G401 (cell line): Measurements from ENCODE around the gene SENP2. TPM values are rescaled to one million over a fixed set of nuclear protein-coding genes. Genes with fewer than 3 reads are reported as not detected.
"Not testable (repeated sequence)": the region's sequence is repeated elsewhere in the genome, so short reads cannot be mapped to it uniquely, and the experiment has no call there.

Experiments
- DNase-seq: peaks from one replicate; pipeline ENCODE4 v3.0.0-alpha.2; 2015; ENCODE audit warnings: low spot score
- in situ Hi-C: cut with HindIII; loops from 2 replicates; pipeline ENCODE4 v1.10.0; 2016; ENCODE audit warnings: low sequenced_read_pairs, mixed read lengths
- total RNA-seq: library from RNA; depleted of rRNA; stranded (reverse); fragments of >200 nt; shearing (Covaris generic); gene quantifications from 2 replicates; pipeline ENCODE4 v1.2.3, GENCODE V29; 2014

The SENP2 gene
- total RNA-seq, 1 experiment from 2014 or later = 25.4 TPM

DNA sequence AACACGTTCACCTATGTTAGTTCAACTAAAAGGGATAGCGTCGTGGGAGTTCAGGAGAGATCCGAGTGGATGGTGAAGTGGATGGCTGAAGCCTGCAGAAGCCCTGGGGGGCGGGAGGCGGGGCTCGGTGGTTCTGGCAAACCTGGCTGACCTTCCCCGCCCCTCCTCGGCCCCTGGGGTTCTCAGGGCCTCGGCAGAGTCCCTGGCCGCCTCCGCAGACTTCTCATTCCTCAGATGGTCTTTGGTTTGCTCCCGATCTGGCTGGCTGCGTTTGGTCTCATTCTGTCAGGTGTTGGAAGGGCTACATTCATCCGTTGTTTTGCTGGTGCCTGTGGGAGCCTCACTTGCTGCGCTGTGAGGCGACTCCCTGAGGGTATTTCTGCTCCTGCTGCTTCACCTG, 59.1 kb downstream of the SENP2 start:
- in situ Hi-C loops = not testable (repeated sequence)

DNA sequence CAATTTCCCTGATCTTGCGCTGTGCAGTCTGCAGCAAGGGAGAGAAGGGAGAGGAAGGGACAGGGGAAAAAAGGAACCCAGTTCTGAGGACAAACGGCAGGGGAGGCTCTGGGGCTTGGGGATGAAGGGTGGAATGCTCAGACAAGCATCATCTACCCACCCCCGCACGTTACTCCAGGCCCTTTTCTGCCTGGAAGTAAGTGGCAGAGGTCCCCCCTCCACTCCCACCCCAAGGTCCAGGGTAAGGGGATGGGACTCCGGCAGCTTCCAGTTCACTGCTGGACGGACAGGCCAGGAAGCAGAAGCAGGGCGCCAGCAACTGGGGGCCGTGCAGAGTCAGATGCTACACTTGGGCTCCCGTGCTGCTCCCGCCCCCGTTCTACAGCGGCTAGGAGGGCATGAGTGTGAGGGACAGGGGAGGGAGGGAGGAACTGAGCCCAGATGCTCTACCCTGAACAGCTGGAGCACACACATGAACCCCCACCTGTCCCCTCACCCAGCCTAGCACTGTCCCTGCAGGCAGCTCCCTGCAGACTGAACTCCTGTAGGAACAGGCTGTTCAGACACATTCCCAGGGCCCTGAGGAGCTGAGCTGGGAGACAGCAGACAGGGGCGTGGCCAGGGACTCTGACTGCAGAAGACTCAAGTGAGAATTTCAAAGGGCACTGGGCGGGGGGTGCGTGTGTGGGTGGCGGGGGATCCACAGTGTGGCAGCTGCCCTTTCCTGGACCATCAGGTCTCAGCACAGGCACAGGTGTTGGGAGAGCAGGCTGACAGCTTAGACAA, 59.7 kb downstream of the SENP2 start:
- in situ Hi-C loops = no loop called here
- DNase-seq = no peak

More for the DNA sequence above, 59.1 kb downstream of the SENP2 start:
- DNase-seq = not testable (repeated sequence)

DNA sequence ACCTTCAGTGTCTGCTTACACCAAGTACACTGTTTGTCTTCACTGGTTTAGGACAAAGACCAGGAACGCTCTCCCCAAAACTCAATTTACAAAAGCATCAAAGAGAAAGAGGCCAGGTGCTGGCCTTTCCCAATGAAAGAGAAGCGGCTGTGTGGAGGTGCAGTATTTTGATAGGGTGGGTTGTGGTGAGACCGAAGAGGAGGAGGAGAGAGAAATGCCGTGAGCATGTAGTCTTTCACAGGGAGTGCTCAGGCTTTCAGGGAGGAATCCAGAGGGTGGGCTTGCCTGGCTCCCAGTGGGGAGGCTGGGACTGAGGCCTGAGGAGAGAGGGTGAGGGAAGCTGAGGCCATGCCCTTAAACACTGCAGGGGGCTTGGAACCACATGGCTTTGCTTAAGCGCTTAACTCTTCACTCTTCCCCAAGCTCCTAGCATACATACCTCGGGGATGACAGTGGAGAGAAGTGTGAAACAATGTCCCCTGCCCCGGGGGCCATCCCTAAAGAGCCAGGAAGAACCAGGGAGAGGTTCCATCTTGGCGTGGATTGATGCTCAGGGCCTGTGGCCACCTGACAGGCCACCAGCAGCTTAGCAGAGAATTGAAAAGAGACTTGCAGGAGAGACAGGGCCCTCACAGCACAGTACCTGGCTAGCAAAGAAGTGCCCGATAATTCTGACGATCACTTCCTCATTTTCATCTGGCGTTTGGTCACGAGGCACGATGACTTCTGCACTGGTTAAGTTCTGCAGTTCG, 60.5 kb downstream of the SENP2 start:
- in situ Hi-C loops = no loop called here

DNA sequence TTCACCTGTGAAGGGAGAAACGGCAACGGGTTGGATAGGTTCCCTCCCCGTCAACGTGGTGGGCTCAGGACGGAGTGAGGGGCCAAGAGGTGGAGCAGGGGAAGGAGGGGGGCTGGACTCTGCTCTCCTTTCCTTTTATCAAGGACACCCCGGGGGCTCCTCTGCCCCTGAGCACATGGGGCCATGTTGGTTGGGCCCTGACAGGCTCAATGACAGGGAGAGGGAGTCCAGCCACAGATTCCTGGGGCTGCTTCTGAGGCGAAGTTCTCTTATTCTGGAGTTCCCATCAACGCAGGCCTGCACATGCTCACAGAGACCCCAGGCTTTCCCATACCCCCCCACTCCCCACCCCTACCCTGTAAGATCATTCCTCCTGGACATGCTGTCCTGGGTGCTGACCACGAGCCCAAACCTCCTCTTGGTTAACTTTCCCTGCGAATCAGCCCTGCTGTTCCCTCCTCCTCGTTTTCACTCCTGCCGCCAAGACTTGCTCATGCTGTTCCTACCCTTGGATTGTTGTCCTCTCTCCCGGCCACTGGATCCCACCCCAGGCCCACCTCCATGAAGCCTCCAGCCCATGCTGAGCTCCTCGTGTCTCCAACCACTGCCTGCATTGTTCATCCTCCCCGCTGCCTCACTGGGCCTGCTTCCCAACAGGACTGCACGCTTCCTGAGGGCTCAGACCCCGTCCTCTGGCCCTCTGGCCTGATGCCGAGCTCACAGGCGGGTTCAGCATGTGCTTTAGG, 61.2 kb downstream of the SENP2 start:
- DNase-seq = no peak
- in situ Hi-C loops = no loop called here

More for the DNA sequence above, 60.5 kb downstream of the SENP2 start:
- DNase-seq = no peak

DNA sequence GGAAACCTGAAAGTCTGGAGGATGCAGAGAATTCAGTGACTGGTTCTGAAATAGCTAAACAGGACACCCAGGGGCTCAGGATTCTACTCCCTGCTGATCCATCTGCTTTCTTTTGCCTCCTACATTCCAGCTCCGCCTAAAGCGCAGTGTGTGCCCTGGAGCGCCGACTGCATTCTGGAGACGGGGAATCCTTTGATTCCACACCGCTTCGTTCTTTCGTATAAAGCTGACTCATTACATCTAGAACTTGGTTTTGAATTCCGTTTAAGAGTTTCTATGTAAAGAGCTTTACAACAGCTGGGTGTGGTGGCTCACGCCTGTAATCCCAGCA, 61.8 kb downstream of the SENP2 start:
- in situ Hi-C loops = no loop called here
- no peak for DNase-seq

DNA sequence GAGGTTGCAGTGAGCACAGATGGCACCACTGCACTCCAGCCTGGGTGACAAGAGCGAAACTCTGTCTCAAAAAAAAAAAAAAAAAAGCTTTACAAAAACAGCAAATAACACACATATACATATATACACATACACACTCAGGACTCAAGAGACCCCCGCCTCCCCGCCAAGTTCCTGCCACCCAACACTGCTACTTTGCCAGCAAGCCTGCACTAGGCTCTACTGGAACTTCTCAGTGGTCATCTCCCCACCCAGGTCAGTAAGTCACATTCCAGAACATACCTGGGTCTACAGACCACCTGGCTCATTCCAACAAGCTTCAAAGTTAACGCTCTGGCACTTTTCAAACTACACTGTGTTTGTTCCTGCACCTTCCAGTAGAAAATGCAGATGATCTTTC, 62.3 kb downstream of the SENP2 start:
- in situ Hi-C loops = no loop called here
- DNase-seq = no peak

DNA sequence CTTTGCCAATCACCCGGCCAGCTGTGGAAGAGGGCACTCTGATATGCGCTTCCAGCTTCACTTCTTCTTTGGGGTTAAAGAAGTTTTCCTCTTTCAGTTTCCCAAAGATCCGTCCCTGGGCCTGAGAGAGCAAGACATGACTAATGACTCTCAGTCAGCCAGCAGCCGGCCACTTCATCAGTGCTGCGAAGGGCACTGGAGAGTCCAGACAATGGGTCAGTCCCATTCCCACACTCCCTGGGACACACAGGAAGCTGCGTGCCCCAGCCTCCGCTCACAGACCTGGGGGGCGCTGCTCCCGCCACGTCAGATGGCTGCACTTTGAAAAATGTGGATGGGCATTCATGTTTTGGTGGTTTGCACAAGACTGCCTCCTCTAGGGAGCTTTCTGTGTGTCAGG, 63.3 kb downstream of the SENP2 start:
- in situ Hi-C loops = no loop called here
- DNase-seq = no peak

DNA sequence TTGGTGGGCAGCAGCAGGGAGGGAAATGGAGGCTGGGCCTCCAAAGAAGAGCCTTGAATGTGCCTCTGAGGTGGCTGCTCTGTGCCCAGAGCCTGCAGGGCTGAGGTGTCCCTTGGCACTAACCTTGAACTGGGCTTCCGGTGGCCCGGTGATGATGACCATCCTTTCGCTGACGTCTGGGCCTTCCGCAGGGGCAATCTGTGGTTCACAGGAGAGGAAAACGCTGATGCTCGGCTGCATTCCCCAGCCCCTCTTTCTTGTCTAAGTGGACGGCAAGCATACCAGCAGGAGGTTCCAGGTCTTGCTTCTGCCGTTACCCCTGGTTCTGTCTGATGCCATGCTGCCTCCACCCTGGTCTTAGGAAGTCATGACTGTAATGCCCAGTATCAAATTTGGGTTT, 65.9 kb downstream of the SENP2 start:
- in situ Hi-C loops = no loop called here
- DNase-seq = no peak

DNA sequence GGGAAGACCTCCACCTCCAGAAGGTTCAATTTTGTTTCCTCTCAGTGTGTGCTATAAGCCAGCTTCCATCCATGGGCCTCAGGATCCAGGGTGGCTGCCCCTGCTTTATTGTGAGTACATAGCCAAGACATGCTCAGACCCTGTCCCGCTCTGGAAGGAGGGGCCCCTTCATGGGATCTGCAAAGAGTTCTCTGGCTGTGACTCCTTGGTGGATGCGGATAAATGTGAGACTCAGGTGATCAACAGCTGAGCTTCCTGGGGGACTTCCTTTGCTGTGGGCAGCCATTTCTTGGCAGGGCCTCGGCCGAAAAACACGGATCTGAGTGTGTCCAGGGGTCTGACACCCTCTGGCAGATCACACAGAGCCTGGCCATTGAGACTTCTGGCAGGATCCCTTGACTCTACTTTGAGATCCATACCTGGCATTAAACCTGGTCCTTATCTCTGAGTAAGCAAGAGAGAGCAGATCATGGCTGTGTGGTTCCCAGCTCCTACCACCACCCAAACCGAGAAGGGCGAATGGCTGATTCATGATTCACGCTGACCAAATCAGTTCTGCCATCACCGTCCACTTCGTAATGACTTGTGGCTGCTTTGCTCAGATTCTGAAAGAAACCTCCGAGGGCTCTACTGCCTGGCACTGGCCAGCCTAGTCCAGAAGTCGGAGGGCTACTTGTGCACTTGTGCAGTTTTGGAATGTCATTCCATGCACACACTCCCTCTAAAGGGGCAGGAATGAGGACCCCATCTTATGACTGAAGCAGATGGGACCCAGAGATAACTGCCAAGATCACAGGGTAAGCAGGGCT, 68.1 kb downstream of the SENP2 start:
- DNase-seq = no peak
- in situ Hi-C loops = no loop called here

DNA sequence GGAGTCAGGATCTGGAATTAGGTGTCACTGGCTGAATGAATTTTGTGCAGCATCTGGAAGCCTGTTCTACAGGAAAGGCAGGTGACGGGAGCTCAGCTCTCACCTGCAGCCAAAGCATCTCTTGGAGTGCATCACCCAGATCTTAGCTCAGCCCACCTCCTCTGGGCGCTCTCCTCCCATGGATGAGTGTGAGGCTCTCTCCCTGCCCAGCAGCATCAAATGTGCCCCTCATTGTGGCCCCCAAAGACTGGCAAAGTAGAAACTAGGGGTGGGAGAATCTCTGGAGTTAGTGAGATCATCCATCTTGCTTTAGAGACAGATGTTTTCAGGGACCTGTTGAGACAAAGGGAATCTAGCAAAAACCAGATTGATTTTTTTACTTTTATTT, 68.7 kb downstream of the SENP2 start:
- in situ Hi-C loops = no loop called here
- no peak for DNase-seq

DNA sequence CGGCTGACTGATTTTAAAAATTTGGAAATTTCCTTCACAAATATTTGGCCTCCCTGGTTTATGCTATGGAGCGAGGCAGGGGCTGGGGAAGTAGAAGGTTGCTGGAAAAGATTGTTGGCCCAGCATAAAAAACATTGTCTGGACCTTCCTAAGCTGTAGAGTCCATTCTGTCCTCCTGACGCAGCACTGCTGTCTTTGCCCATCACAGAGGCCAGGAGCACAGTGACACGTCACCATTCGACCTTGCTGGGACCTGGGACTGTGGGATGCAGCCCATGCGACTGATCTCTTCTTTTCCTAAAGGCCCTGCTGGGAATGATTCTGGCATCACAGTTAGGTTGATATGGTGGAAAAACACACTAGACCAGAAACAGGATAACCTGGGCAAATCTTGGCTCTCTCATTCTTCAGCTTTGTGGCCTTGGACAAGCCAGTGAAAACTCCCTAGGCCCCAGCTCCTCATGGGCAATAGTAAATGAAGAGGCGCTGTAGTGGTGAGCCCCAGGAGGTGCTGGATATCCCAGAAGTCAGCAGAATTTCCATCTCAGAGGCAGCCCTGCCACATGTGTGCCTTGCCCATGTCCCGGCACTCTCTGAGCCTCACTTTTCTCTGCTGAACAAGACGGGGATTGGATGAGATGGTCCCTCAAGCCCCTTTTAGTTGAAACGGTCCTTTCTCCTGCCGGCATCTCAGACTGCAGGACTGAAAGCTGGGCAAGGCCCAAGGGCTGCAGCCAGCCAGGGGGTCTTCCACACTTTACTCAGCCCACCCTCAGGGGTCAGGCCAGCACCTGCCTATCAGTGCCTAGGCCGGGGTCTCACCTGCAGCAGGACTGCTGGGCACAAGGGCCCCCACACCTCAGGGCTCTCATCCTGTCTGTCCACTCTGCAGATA, 69.6 kb downstream of the SENP2 start:
- in situ Hi-C loops = no loop called here
- no peak for DNase-seq

DNA sequence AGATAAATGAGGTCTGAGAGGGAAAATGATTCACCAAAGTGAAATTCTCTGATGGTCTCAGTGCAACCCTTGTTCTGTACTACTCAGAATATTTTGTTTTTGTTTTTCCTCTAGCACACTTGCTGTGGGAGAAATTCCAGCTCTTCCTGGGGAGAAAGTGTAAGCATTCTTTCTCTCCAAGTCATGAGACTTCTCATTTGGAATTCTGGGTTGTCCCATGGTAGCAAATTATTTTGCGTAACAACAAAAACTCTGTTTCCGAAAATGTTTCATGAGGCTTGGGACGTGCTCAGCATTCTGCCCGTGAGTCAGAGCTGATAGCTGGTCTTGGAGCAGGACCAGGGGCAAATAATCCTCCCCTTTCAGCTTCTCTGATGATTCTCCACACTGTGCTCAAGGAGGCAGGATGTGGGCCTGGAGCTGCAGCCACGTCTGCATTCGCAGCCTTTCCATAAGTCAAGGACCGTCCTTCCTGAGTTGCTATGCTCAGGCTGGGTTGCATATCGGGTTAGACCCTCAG, 70.3 kb downstream of the SENP2 start:
- no peak for DNase-seq
- in situ Hi-C loops = no loop called here

DNA sequence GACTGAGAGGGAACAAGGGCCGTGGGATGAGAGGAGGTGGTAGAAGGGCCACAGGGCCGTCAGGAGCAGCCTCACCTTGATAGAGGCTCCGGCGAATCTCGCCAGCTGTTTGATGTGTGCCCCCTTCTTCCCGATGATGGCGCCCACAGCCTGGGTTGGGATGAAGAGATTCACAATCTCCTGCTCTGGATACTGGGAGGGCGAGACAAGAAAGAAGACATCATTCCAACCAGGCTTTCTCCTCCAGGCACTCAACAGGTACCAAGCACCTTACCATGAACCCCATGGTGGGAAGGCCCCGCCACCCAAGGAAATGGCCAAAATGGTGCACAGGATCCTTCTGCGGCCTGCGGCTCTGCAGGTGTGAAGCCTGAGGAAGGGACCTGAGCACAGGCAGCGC, 71.1 kb downstream of the SENP2 start:
- no peak for DNase-seq
- in situ Hi-C loops = no loop called here

DNA sequence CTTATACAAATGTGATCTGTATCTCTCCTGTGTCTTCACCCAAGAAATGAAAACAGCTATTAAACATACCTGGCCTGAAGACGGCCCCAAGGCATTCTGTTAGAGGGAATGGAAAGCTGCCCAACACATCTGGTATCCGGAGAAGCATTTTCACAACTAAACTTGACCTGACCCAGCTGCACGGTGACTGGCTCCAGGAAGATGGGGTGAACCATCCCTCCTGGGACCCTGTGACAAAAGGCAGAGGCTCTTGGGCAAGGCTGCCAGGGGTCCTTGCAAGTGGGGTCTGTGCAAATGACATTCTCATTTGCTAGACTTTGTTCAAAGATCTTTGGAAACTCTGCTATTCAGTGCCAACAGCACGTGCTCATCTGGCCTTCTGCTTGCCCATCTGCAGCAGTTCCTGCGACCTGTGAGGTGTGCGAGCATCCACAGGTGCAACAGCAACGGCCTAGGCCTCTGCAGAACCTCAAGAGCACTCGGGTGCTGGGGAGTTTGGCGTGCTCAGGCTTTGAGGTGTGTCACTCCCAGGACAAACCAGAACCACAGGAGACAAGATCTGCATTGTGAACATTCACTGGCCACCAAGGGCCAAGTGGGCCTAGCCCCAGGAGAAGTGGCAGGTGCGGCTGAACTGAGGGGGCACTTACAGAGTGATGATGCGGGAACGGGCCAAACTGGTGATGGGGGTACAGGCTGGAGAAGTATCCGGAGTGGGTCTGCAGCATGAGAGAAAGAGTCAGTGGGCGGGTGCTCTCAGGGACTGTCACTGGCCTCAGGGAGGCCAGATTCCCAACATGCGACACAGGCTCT, 71.8 kb downstream of the SENP2 start:
- in situ Hi-C loops = no loop called here
- no peak for DNase-seq

DNA sequence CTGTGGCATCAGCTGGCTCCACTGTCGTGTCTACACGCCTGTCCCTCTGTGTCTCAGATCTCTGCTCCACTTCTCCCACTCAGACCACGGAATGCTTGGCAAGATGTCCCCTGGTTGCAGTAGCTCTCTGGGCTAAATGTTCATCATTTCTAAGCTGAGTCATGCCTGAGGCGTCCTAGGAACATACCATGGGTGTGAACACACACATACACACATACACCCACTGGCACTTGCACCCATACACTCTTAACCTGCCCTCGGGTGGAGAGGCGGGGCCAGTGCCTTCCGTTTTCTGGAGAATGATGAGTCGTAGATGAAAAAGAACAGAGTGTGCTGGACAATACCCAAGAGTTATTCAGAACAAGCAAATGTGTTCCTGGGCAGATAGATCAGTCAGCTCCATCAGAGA, 72.4 kb downstream of the SENP2 start:
- in situ Hi-C loops = no loop called here

DNA sequence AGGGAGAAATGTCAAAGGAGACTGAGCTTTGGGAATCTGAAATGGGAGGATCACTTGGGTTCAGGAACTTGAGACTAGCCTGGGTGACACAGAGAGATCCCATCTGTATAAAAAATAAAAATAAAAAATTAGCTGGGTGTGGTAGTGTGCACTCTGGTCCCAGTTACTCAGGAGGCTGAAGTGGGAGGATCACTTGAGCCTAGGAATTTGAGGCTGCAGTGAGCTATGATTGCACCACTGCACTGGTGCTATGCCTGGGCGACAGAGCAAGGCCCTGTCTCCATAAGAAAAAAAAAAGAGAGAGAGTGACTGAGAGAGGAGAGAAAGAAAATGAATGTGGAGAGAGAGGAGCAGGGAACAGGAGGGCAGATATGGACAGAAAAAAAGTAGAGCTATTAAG, 72.8 kb downstream of the SENP2 start:
- in situ Hi-C loops = no loop called here
- DNase-seq = no peak

More for the DNA sequence above, 72.4 kb downstream of the SENP2 start:
- DNase-seq = no peak
